ENCODE measurements around the gene TOGARAM2. TPM values are rescaled to one million over a fixed set of nuclear protein-coding genes. Genes with fewer than 3 reads are reported as not detected.
"Not testable (repeated sequence)": the region's sequence is repeated elsewhere in the genome, so short reads cannot be mapped to it uniquely, and the experiment has no call there.

The TOGARAM2 gene
- total and polyA plus RNA-seq, 8 donors, result 1.5 to 7.3 (median 4.1) TPM

- intact Hi-C loops (cut with DNase I), result no loop called here
These were observed 101.9 kb downstream of the TOGARAM2 start for GRCh38 chr2:29082804-29083495.

GRCh38 chr2:29084554-29084953, 103.5 kb downstream of the TOGARAM2 start:
- TF ChIP-seq CTCF (IDR thresholded peaks at IDR 0.05), result no peak
- intact Hi-C loops (cut with DNase I), result no loop called here
- ATAC-seq, result no peak

More at GRCh38 chr2:29082804-29083495, 101.9 kb downstream of the TOGARAM2 start:
- no peak for ATAC-seq
- Histone ChIP-seq H3K36me3 (no peaks in the 10 kb centered on the region), H3K9me3 (peaks cover 0 to 20% of the 10 kb centered on the region in 2 donors), H3K27ac (no peak overlapping the region), H3K4me1 (peaks cover 0 to 18% of the 10 kb centered on the region in 2 donors), H3K4me3 (no peak overlapping the region), H3K27me3 (no peaks in the 10 kb centered on the region)
- DNase-seq, result no peak
- TF ChIP-seq CTCF (IDR thresholded peaks at IDR 0.05), result no peak

GRCh38 chr2:29090311-29090710, 109.2 kb downstream of the TOGARAM2 start:
- H3K9me3 ChIP-seq; DNase-seq; H3K27ac ChIP-seq; H3K36me3 ChIP-seq; H3K4me3 ChIP-seq; ATAC-seq; intact Hi-C loops (cut with DNase I); H3K27me3 ChIP-seq; H3K4me1 ChIP-seq: not testable (repeated sequence)

More at GRCh38 chr2:29084554-29084953, 103.5 kb downstream of the TOGARAM2 start:
- H3K27ac ChIP-seq, result no peak overlapping the region
- no peaks in the 10 kb centered on the region for H3K27me3 ChIP-seq
- DNase-seq, result no peak
- H3K36me3 ChIP-seq, result no peaks in the 10 kb centered on the region
- H3K9me3 ChIP-seq, result peaks cover 0 to 11% of the 10 kb centered on the region in 2 donors
- peaks cover 0 to 18% of the 10 kb centered on the region in 2 donors for H3K4me1 ChIP-seq
- H3K4me3 ChIP-seq, result no peak overlapping the region

GRCh38 chr2:29096969-29097368, 115.9 kb downstream of the TOGARAM2 start:
- Histone ChIP-seq H3K4me1 (no peaks in the 10 kb centered on the region), H3K27me3 (no peaks in the 10 kb centered on the region), H3K9me3 (no peaks in the 10 kb centered on the region), H3K36me3 (no peaks in the 10 kb centered on the region), H3K4me3 (no peak overlapping the region), H3K27ac (no peak overlapping the region)
- intact Hi-C loops (cut with DNase I), result no loop called here
- ATAC-seq (no peak), DNase-seq (no peak)
- no peak for TF ChIP-seq CTCF (IDR thresholded peaks at IDR 0.05)

- intact Hi-C loops (cut with DNase I), result no loop called here
- Histone ChIP-seq H3K4me3 (no peak overlapping the region), H3K27me3 (no peaks in the 10 kb centered on the region), H3K9me3 (no peaks in the 10 kb centered on the region), H3K4me1 (no peaks in the 10 kb centered on the region), H3K27ac (no peak overlapping the region), H3K36me3 (no peaks in the 10 kb centered on the region)
- DNase-seq, result no peak
- TF ChIP-seq CTCF (IDR thresholded peaks at IDR 0.05), result no peak
- ATAC-seq, result no peak
These were observed 116.5 kb downstream of the TOGARAM2 start for GRCh38 chr2:29097569-29097968.

GRCh38 chr2:29100564-29100963, 119.5 kb downstream of the TOGARAM2 start:
- no peaks in the 10 kb centered on the region for H3K9me3 ChIP-seq
- no peak for TF ChIP-seq CTCF (IDR thresholded peaks at IDR 0.05)
- DNase-seq (no peak), ATAC-seq (no peak)
- H3K4me1 ChIP-seq, result no peaks in the 10 kb centered on the region
- H3K27me3 ChIP-seq, result no peaks in the 10 kb centered on the region
- H3K36me3 ChIP-seq, result no peaks in the 10 kb centered on the region
- no peak overlapping the region for H3K4me3 ChIP-seq
- intact Hi-C loops (cut with DNase I), result no loop called here
- no peak overlapping the region for H3K27ac ChIP-seq

All from left lung (tissue), 10 donors.